Activated T-helper 1 cell treated with anti-CD3 and anti-CD28 coated beads, Interleukin-12 subunit alpha, Interleukin-12 subunit beta, Interleukin-2, Interleukin-4 antibody, amounts not matched to agents 30 ng/mL and 10 ng/mL and 1 ng/mL, durations not matched to agents 14 hours and 24 hours and 36 hours (primary cell): ENCODE data around the gene EHMT1. TPM values are rescaled to one million over a fixed set of nuclear protein-coding genes. Genes with fewer than 3 reads are reported as not detected.
"Not testable (repeated sequence)": the region's sequence is repeated elsewhere in the genome, so short reads cannot be mapped to it uniquely, and the experiment has no call there.

ENCODE experiments used
- DNase-seq: peaks from one replicate; pipeline ENCODE4 v3.0.0; 2021; ENCODE audit warnings: low spot score
- H3K27ac Mint-ChIP-seq: one replicate; pipeline ENCODE4 v1.8.0; 2021; ENCODE audit warnings: mild to moderate bottlenecking, mixed read lengths
- H3K27me3 Mint-ChIP-seq: one replicate; pipeline ENCODE4 v1.8.0; 2022; ENCODE audit warnings: mild to moderate bottlenecking, moderate library complexity, mixed read lengths; ENCODE audit not compliant: insufficient read depth
- H3K36me3 Mint-ChIP-seq: one replicate; pipeline ENCODE4 v1.8.0; 2021; ENCODE audit warnings: low read depth, mixed read lengths
- H3K4me1 Mint-ChIP-seq: one replicate; pipeline ENCODE4 v1.8.0; 2021; ENCODE audit warnings: low read depth, mixed read lengths
- H3K4me3 Mint-ChIP-seq: one replicate; pipeline ENCODE4 v1.8.0; 2021; ENCODE audit warnings: mild to moderate bottlenecking, moderate library complexity, mixed read lengths
- H3K9me3 Mint-ChIP-seq: one replicate; pipeline ENCODE4 v1.8.0; 2021; ENCODE audit warnings: mixed read lengths
- intact Hi-C: fragments of 100-400 bp; cut with micrococcal nuclease; formaldehyde crosslinking; loops from one replicate; pipeline ENCODE4 v1.15.1; 2024
- total RNA-seq: library from RNA; stranded (reverse); gene quantifications from 2 replicates; pipeline ENCODE4 v1.2.3, GENCODE V29; 2022

Gene EHMT1
- total RNA-seq, 1 donor from 2014 or later = 97.0 TPM

- H3K4me3 Mint-ChIP-seq = no peak overlapping the region
- H3K4me1 Mint-ChIP-seq = peaks cover 5% of the 10 kb centered on the region
- H3K36me3 Mint-ChIP-seq = no peaks in the 10 kb centered on the region
- no peak overlapping the region for H3K27ac Mint-ChIP-seq
- no peaks in the 10 kb centered on the region for H3K9me3 Mint-ChIP-seq
- DNase-seq = no peak
- intact Hi-C loops = no loop called here
- H3K27me3 Mint-ChIP-seq = no peaks in the 10 kb centered on the region
These were observed 5.5 kb upstream of the EHMT1 start for GRCh38 chr9:137613259-137613658.

DNA sequence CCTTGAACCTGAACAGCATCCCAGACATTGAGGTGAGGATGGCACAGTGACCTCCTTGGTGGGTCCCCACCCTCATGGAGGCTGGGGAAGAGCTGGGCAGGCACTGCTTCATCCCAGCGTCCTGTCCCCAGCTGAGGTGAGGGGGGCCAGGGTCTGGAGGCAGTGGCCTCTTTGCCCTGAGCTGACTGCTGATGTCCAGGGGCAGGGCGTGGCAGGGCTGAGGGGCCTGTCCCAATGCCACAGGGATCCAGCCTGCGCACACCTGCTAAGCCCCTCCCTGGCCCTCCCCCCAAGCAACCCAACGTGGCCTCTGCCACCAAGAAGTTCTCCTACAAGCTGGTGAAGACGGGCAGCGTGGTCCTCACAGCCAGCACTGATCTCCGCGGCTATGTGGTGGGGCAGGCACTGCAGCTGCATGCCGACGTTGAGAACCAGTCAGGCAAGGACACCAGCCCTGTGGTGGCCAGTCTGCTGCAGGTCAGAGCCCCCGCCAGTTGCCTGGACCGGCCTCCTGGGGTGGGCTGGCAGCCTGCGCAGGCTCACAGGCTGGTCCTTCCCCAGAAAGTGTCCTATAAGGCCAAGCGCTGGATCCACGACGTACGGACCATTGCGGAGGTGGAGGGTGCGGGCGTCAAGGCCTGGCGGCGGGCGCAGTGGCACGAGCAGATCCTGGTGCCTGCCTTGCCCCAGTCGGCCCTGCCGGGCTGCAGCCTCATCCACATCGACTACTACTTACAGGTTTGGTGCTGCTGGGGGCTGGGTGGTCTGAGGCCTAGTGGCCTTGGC, 4.9 kb upstream of the EHMT1 start:
- H3K27ac Mint-ChIP-seq = no peak overlapping the region
- no peaks in the 10 kb centered on the region for H3K36me3 Mint-ChIP-seq
- H3K27me3 Mint-ChIP-seq = no peaks in the 10 kb centered on the region
- H3K4me3 Mint-ChIP-seq = no peak overlapping the region
- peaks cover 5% of the 10 kb centered on the region for H3K4me1 Mint-ChIP-seq
- H3K9me3 Mint-ChIP-seq = no peaks in the 10 kb centered on the region
- intact Hi-C loops = no loop called here
- DNase-seq = no peak

DNA sequence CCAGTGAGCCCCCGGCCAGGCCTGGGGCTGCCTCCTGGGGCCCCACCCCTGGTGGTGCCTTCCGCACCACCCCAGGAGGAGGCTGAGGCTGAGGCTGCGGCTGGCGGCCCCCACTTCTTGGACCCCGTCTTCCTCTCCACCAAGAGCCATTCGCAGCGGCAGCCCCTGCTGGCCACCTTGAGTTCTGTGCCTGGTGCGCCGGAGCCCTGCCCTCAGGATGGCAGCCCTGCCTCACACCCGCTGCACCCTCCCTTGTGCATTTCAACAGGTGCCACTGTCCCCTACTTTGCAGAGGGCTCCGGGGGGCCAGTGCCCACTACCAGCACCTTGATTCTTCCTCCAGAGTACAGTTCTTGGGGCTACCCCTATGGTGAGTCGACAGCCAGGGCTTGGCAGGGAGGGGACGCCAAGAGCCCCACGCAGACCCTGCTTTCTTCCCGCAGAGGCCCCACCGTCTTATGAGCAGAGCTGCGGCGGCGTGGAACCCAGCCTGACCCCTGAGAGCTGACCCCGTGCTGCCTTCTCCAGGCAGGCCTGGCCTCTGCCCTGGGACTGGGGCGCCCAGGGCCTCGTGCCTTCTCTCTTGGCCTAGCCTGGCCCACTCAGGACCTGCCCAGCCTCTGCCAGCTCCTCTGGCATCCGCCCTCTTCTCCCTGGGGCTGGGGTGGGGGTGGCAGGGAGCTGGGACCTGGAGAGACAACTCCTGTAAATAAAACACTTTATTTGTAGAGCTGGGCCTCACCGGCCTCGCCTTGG, 4.0 kb upstream of the EHMT1 start:
- DNase-seq = no peak
- Mint-ChIP-seq H3K27ac (no peak overlapping the region), H3K36me3 (peaks cover under 1% of the 10 kb centered on the region), H3K9me3 (no peaks in the 10 kb centered on the region), H3K27me3 (no peaks in the 10 kb centered on the region), H3K4me1 (peaks cover 9% of the 10 kb centered on the region), H3K4me3 (no peak overlapping the region)
- intact Hi-C loops = no loop called here

DNA sequence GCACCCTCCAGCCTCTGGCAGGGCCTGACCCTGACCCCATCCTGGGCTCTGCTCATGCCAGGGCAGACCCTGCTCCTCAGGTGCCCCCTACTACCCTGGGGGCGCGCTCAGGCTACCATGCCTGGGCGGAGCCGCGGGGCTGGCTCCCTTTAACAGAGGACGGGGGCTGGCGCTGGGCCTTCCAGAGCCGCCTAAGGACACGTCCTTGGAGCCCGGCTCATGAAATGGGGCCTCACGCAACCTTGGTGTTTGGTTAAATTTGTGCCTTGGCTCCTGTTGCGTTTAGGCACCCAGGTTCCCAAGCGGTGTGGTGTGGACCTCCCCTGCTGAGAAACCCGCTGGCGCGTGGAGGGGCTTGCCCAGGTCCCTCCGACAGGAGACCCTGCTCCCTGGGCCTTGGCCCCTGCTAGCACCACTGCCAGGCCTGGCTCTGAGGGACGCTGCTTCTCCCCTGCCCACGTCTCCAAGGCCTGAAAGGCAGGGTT, 3.4 kb upstream of the EHMT1 start:
- Mint-ChIP-seq H3K9me3 (no peaks in the 10 kb centered on the region), H3K4me3 (peak overlapping the region; percentile 11), H3K27ac (no peak overlapping the region), H3K36me3 (peaks cover 3% of the 10 kb centered on the region), H3K4me1 (peaks cover 13% of the 10 kb centered on the region), H3K27me3 (no peaks in the 10 kb centered on the region)
- intact Hi-C loops = no loop called here
- no peak for DNase-seq

GRCh38 chr9:137619240-137620047, 639 bp downstream of the EHMT1 start:
- Mint-ChIP-seq H3K27ac (peak overlapping the region; percentile 90), H3K27me3 (no peaks in the 10 kb centered on the region), H3K9me3 (no peaks in the 10 kb centered on the region), H3K4me1 (peaks cover 29% of the 10 kb centered on the region), H3K4me3 (peak overlapping the region; percentile 89), H3K36me3 (peaks cover 13% of the 10 kb centered on the region)
- DNase-seq = peak; percentile 27
- intact Hi-C loops = loop anchor here (1.0 kb wide), 2 partner anchors 9 to 29 kb away; partner anchors contain the start of gene ZMYND19

GRCh38 chr9:137620048-137620405, 1.2 kb downstream of the EHMT1 start:
- Mint-ChIP-seq H3K9me3 (no peaks in the 10 kb centered on the region), H3K4me1 (peaks cover 30% of the 10 kb centered on the region), H3K4me3 (peak overlapping the region; percentile 89), H3K27ac (peak overlapping the region; percentile 90), H3K27me3 (no peaks in the 10 kb centered on the region), H3K36me3 (peaks cover 14% of the 10 kb centered on the region)
- intact Hi-C loops = no loop called here
- no peak for DNase-seq

GRCh38 chr9:137620581-137620980, 1.8 kb downstream of the EHMT1 start:
- H3K27me3 Mint-ChIP-seq = no peaks in the 10 kb centered on the region
- intact Hi-C loops = no loop called here
- DNase-seq = no peak
- peaks cover 36% of the 10 kb centered on the region for H3K4me1 Mint-ChIP-seq
- H3K27ac Mint-ChIP-seq = no peak overlapping the region
- no peaks in the 10 kb centered on the region for H3K9me3 Mint-ChIP-seq
- H3K4me3 Mint-ChIP-seq = peak overlapping the region; percentile 45
- H3K36me3 Mint-ChIP-seq = peaks cover 17% of the 10 kb centered on the region

- intact Hi-C loops = no loop called here
- peaks cover 38% of the 10 kb centered on the region for H3K4me1 Mint-ChIP-seq
- H3K27ac Mint-ChIP-seq = peak overlapping the region; percentile 7
These were observed 2.4 kb downstream of the EHMT1 start for GRCh38 chr9:137621131-137621757.

DNA sequence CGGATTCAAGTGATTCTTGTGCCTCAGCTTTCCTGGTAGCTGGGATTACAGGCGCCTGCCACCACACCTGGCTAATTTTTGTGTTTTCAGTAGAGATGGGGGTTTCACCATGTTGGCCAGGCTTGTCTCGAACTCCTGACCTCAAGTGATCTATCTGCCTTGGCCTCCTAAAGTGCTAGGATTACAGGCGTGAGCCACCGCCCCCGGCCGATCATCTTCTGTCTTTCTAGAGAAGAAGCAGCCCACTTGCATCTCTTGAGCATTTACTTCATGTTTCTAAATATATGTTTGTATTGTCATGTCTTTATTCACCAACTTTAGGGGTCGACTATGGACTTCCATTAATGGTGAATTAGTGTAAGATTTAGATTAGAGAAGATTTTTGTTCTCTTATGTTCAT, 3.4 kb downstream of the EHMT1 start:
- H3K27me3 Mint-ChIP-seq, intact Hi-C loops, H3K27ac Mint-ChIP-seq, H3K4me3 Mint-ChIP-seq, DNase-seq, H3K9me3 Mint-ChIP-seq: not testable (repeated sequence)
- Mint-ChIP-seq H3K36me3 (peaks cover 19% of the 10 kb centered on the region), H3K4me1 (peaks cover 42% of the 10 kb centered on the region)

More at GRCh38 chr9:137621131-137621757, 2.4 kb downstream of the EHMT1 start:
- DNase-seq = no peak
- peak overlapping the region; percentile 45 for H3K4me3 Mint-ChIP-seq
- no peaks in the 10 kb centered on the region for H3K27me3 Mint-ChIP-seq
- H3K36me3 Mint-ChIP-seq = peaks cover 18% of the 10 kb centered on the region
- no peaks in the 10 kb centered on the region for H3K9me3 Mint-ChIP-seq

DNA sequence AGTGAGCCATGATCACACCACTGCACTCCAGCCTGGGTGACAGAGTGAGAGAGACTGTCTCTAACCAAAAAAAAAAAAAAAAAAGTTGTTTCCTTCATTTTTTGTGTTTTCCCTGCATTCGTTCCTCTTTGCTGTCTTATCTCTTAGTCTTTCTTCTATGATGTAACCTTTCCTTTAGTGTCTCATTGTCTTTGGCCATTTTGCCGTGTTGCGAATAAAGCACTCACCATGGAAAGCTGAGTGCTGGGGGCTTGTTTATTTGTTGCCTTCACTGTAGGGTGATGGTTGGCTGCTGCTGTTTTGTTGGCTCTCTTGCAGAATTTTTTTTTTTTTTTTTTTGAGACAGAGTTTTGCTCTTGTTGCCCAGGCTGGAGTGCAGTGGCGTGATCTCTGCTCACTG, 7.7 kb downstream of the EHMT1 start:
- peak overlapping the region; percentile 37 for H3K4me3 Mint-ChIP-seq
- peaks cover 16% of the 10 kb centered on the region for H3K36me3 Mint-ChIP-seq
- no peak overlapping the region for H3K27ac Mint-ChIP-seq
- DNase-seq = no peak
- no peaks in the 10 kb centered on the region for H3K27me3 Mint-ChIP-seq
- intact Hi-C loops = no loop called here
- no peaks in the 10 kb centered on the region for H3K9me3 Mint-ChIP-seq
- H3K4me1 Mint-ChIP-seq = peaks cover 48% of the 10 kb centered on the region

GRCh38 chr9:137627406-137627805, 8.6 kb downstream of the EHMT1 start:
- H3K27ac Mint-ChIP-seq, DNase-seq, H3K9me3 Mint-ChIP-seq, H3K4me3 Mint-ChIP-seq, H3K27me3 Mint-ChIP-seq, intact Hi-C loops: not testable (repeated sequence)
- peaks cover 50% of the 10 kb centered on the region for H3K4me1 Mint-ChIP-seq
- peaks cover 15% of the 10 kb centered on the region for H3K36me3 Mint-ChIP-seq

- peaks cover 12% of the 10 kb centered on the region for H3K36me3 Mint-ChIP-seq
- no peaks in the 10 kb centered on the region for H3K27me3 Mint-ChIP-seq
- no peak for DNase-seq
- H3K27ac Mint-ChIP-seq = no peak overlapping the region
- H3K9me3 Mint-ChIP-seq = no peaks in the 10 kb centered on the region
- intact Hi-C loops = no loop called here
- H3K4me1 Mint-ChIP-seq = peaks cover 56% of the 10 kb centered on the region
- no peak overlapping the region for H3K4me3 Mint-ChIP-seq
These were observed 11.3 kb downstream of the EHMT1 start for GRCh38 chr9:137630126-137630525.
